Mesenchymal stem cell (in vitro differentiated cells and primary cell): ENCODE data around the gene OR51B5.

Experiments used
- DNase-seq: peaks from one replicate; pipeline ENCODE4 v3.0.0-alpha.2; 2013
- H2AFZ ChIP-seq: one replicate; pipeline ENCODE4 v1.6.1; 2013; ENCODE audit warnings: low read depth, mild to moderate bottlenecking, control low read depth, inconsistent platforms, low read length, moderate library complexity
- H2AK5ac ChIP-seq: 2 replicates; pipeline ENCODE4 v1.6.1; 2013; ENCODE audit warnings: low read length, moderate library complexity, mild to moderate bottlenecking, inconsistent platforms; ENCODE audit not compliant: severe bottlenecking
- H2BK120ac ChIP-seq: one replicate; pipeline ENCODE4 v1.6.1; 2013; ENCODE audit warnings: low read depth, mild to moderate bottlenecking, inconsistent platforms, low read length, moderate library complexity
- H2BK12ac ChIP-seq, 2 experiments: one replicate each; pipeline ENCODE4 v1.6.1; 2013; ENCODE audit warnings: inconsistent platforms in 2 of 2, low read length in 2 of 2, mild to moderate bottlenecking in 2 of 2, moderate library complexity in 2 of 2, control low read depth in 1 of 2
- H2BK15ac ChIP-seq: one replicate; pipeline ENCODE4 v1.6.1; 2013; ENCODE audit warnings: mild to moderate bottlenecking, low read depth, inconsistent platforms; ENCODE audit not compliant: poor library complexity, severe bottlenecking
- H2BK5ac ChIP-seq: 2 replicates; pipeline ENCODE4 v1.6.1; 2013; ENCODE audit warnings: low read depth, mild to moderate bottlenecking, low read length, control low read depth, inconsistent platforms; ENCODE audit not compliant: poor library complexity, severe bottlenecking
- H3K14ac ChIP-seq, 2 experiments: one replicate each; pipeline ENCODE4 v1.6.1; 2013; ENCODE audit warnings: inconsistent platforms in 2 of 2, low read length in 2 of 2, control low read depth in 1 of 2, mild to moderate bottlenecking in 1 of 2, moderate library complexity in 1 of 2
- H3K18ac ChIP-seq, 2 experiments: one replicate each; pipeline ENCODE4 v1.6.1; 2013; ENCODE audit warnings: inconsistent platforms in 2 of 2, low read length in 2 of 2, control low read depth in 1 of 2, low read depth in 1 of 2, mild to moderate bottlenecking in 1 of 2
- H3K23ac ChIP-seq, 2 experiments: one replicate each; pipeline ENCODE4 v1.6.1; 2013; ENCODE audit warnings: inconsistent platforms in 2 of 2, low read length in 2 of 2, mild to moderate bottlenecking in 2 of 2, moderate library complexity in 2 of 2, control low read depth in 1 of 2
- H3K27ac ChIP-seq: 2 replicates; pipeline ENCODE4 v1.5.1; 2013; ENCODE audit warnings: mild to moderate bottlenecking, moderate library complexity, low read length, control low read depth, inconsistent platforms; ENCODE audit not compliant: poor library complexity, severe bottlenecking
- H3K27me3 ChIP-seq, 2 experiments: 2 replicates each; pipeline versions ENCODE4 v1.6.1 to v1.7.0; 2013; ENCODE audit warnings: low read length in 2 of 2, mild to moderate bottlenecking in 2 of 2, moderate library complexity in 2 of 2, control low read depth in 1 of 2, inconsistent platforms in 1 of 2; ENCODE audit not compliant: control insufficient read depth in 1 of 2, insufficient read depth in 1 of 2
- H3K36me3 ChIP-seq, 2 experiments: 2 replicates each; pipeline versions ENCODE4 v1.6.1 to v1.7.0; 2013; ENCODE audit warnings: low read length in 2 of 2, control low read depth in 1 of 2, inconsistent platforms in 1 of 2, low read depth in 1 of 2, mild to moderate bottlenecking in 1 of 2; ENCODE audit not compliant: insufficient read depth in 2 of 2, control insufficient read depth in 1 of 2
- H3K4ac ChIP-seq, 2 experiments: one replicate each; pipeline ENCODE4 v1.6.1; 2013; ENCODE audit warnings: inconsistent platforms in 2 of 2, low read length in 2 of 2, mild to moderate bottlenecking in 2 of 2, moderate library complexity in 2 of 2, control low read depth in 1 of 2, low read depth in 1 of 2
- H3K4me1 ChIP-seq: 2 replicates; pipeline ENCODE4 v1.6.1; 2013; ENCODE audit warnings: low read depth, low read length, control low read depth; ENCODE audit not compliant: control insufficient read depth, insufficient read depth
- H3K4me2 ChIP-seq: 2 replicates; pipeline ENCODE4 v1.6.1; 2013; ENCODE audit warnings: low read length, mild to moderate bottlenecking, inconsistent platforms; ENCODE audit not compliant: poor library complexity, severe bottlenecking
- H3K4me3 ChIP-seq, 2 experiments: 2 replicates each; pipeline versions ENCODE4 v1.5.1 to v1.7.0; 2013; ENCODE audit warnings: low read length in 2 of 2, mild to moderate bottlenecking in 2 of 2, control low read depth in 1 of 2, low read depth in 1 of 2; ENCODE audit not compliant: insufficient read depth in 1 of 2
- H3K79me1 ChIP-seq: replicated peaks from 2 replicates; pipeline ENCODE4 v1.6.1; 2013; ENCODE audit warnings: mild to moderate bottlenecking, control low read depth, low read length, inconsistent platforms; ENCODE audit not compliant: poor library complexity, severe bottlenecking
- H3K9ac ChIP-seq: 2 replicates; pipeline ENCODE4 v1.7.0; 2013; ENCODE audit warnings: mild to moderate bottlenecking, low read length, moderate library complexity
- H3K9me3 ChIP-seq: 2 replicates; pipeline ENCODE4 v1.7.0; 2013; ENCODE audit warnings: mild to moderate bottlenecking, low read length; ENCODE audit not compliant: control insufficient read depth
- H4K8ac ChIP-seq: one replicate; pipeline ENCODE4 v1.6.1; 2013; ENCODE audit warnings: inconsistent platforms, mild to moderate bottlenecking, low read length, moderate library complexity
- H4K91ac ChIP-seq: one replicate; pipeline ENCODE4 v1.6.1; 2013; ENCODE audit warnings: mild to moderate bottlenecking, low read length, inconsistent platforms
- WGBS: methylation state at CpG from one replicate; pipeline ENCODE4 v1.1.7; 2013; ENCODE audit warnings: mixed read lengths; 5-methylcytosine and 5-hydroxymethylcytosine counted together

The OR51B5 gene

GRCh38 chr11:5336331-5336730, 7.0 kb downstream of the OR51B5 start:
- Histone ChIP-seq H3K79me1 (no peaks in the 10 kb centered on the region), H3K4ac (no peak overlapping the region), H2BK15ac (no peak overlapping the region), H3K4me3 (no peak overlapping the region), H3K9ac (no peak overlapping the region), H3K18ac (no peak overlapping the region), H2BK12ac (no peak overlapping the region), H3K9me3 (no peaks in the 10 kb centered on the region), H2BK120ac (no peak overlapping the region), H3K27ac (no peak overlapping the region), H2AK5ac (no peak overlapping the region), H3K4me1 (no peaks in the 10 kb centered on the region), H3K4me2 (no peak overlapping the region), H2BK5ac (no peak overlapping the region), H3K23ac (no peak overlapping the region), H3K14ac (no peak overlapping the region), H4K91ac (no peak overlapping the region), H3K36me3 (no peaks in the 10 kb centered on the region), H2AFZ (no peak overlapping the region), H3K27me3 (no peaks in the 10 kb centered on the region), H4K8ac (no peak overlapping the region)
- DNase-seq, result peak; percentile 36

GRCh38 chr11:5335170-5335569, 8.2 kb downstream of the OR51B5 start:
- Histone ChIP-seq H3K4me1 (no peaks in the 10 kb centered on the region), H2BK15ac (no peak overlapping the region), H3K18ac (no peak overlapping the region), H4K8ac (no peak overlapping the region), H3K4me3 (no peak overlapping the region), H2AK5ac (no peak overlapping the region), H2BK12ac (no peak overlapping the region), H3K23ac (peak overlapping the region in 1 of 2 experiments; percentile 37), H3K27me3 (no peaks in the 10 kb centered on the region), H4K91ac (no peak overlapping the region), H3K27ac (no peak overlapping the region), H3K4ac (no peak overlapping the region), H3K79me1 (no peaks in the 10 kb centered on the region), H3K4me2 (no peak overlapping the region), H2BK120ac (no peak overlapping the region), H3K14ac (no peak overlapping the region), H3K9ac (no peak overlapping the region), H3K9me3 (no peaks in the 10 kb centered on the region), H3K36me3 (no peaks in the 10 kb centered on the region), H2BK5ac (no peak overlapping the region), H2AFZ (no peak overlapping the region)
- no CpG with 5 or more reads among the region's 1 CpG for WGBS
- no peak for DNase-seq

GRCh38 chr11:5324197-5324596, 19.1 kb downstream of the OR51B5 start, which contains the start of gene OR51B2:
TSS of gene OR51B2 (minus strand) at chr11:5324297. CDS start at chr11:5324297, 0 bp downstream.
- 92% methylated on average over 1 of the region's 3 CpGs for WGBS
- H3K4ac ChIP-seq, result no peak within 1 kb of the TSS

GRCh38 chr11:5317292-5317691, 26.0 kb downstream of the OR51B5 start:
- Histone ChIP-seq H3K36me3 (no peaks in the 10 kb centered on the region), H2BK15ac (no peak overlapping the region), H4K91ac (no peak overlapping the region), H3K27ac (no peak overlapping the region), H2BK12ac (no peak overlapping the region), H4K8ac (no peak overlapping the region), H3K4me3 (no peak overlapping the region), H3K9ac (no peak overlapping the region), H3K23ac (no peak overlapping the region), H3K14ac (no peak overlapping the region), H3K4me1 (no peaks in the 10 kb centered on the region), H3K27me3 (no peaks in the 10 kb centered on the region), H3K79me1 (no peaks in the 10 kb centered on the region), H2BK120ac (no peak overlapping the region), H2AK5ac (no peak overlapping the region), H2AFZ (no peak overlapping the region), H3K4me2 (no peak overlapping the region), H3K9me3 (no peaks in the 10 kb centered on the region), H3K4ac (no peak overlapping the region), H3K18ac (no peak overlapping the region), H2BK5ac (no peak overlapping the region)
- no peak for DNase-seq
- WGBS, result 88% methylated on average over 3 of the region's 5 CpGs

More at GRCh38 chr11:5324197-5324596, 19.1 kb downstream of the OR51B5 start, which contains the start of gene OR51B2:
- Histone ChIP-seq H3K27ac (no peak within 1 kb of the TSS), H2BK120ac (no peak within 1 kb of the TSS), H4K8ac (no peak within 1 kb of the TSS), H3K23ac (no peak within 1 kb of the TSS), H3K36me3 (no peaks in the 10 kb centered on the region), H3K9me3 (no peaks in the 10 kb centered on the region), H3K18ac (no peak within 1 kb of the TSS), H3K79me1 (no peaks in the 10 kb centered on the region), H2AFZ (no peak within 1 kb of the TSS), H3K4me1 (no peaks in the 10 kb centered on the region), H3K4me3 (no peak within 1 kb of the TSS), H2BK15ac (no peak within 1 kb of the TSS), H3K9ac (no peak within 1 kb of the TSS), H2AK5ac (no peak within 1 kb of the TSS), H3K4me2 (no peak within 1 kb of the TSS), H2BK12ac (no peak within 1 kb of the TSS), H3K14ac (no peak within 1 kb of the TSS), H3K27me3 (no peaks in the 10 kb centered on the region), H4K91ac (no peak within 1 kb of the TSS), H2BK5ac (no peak within 1 kb of the TSS)
- no peak for DNase-seq
